Ishikawa (cell line): Measurements from ENCODE around the gene MAST4.

Experiments used
- CEBPB ChIP-seq: IDR thresholded peaks from 2 replicates; pipeline ENCODE4 v1.6.1; 2012
- CREB1 ChIP-seq: IDR thresholded peaks from 2 replicates; pipeline ENCODE4 v1.6.1; 2012; ENCODE audit warnings: low read depth
- EGR1 ChIP-seq: IDR thresholded peaks from 2 replicates; pipeline ENCODE4 v1.6.1; 2012
- EP300 ChIP-seq: IDR thresholded peaks from 2 replicates; pipeline ENCODE4 v1.6.1; 2012; ENCODE audit warnings: borderline replicate concordance
- FOXM1 ChIP-seq: IDR thresholded peaks from 2 replicates; pipeline ENCODE4 v1.6.1; 2012; ENCODE audit warnings: low read depth, borderline replicate concordance
- MAX ChIP-seq: IDR thresholded peaks from 2 replicates; pipeline ENCODE4 v1.6.1; 2012
- NFIC ChIP-seq: IDR thresholded peaks from 2 replicates; pipeline ENCODE4 v1.6.1; 2012
- RAD21 ChIP-seq: IDR thresholded peaks from 2 replicates; pipeline ENCODE4 v1.6.1; 2012; ENCODE audit warnings: low read depth
- REST ChIP-seq: IDR thresholded peaks from 2 replicates; pipeline ENCODE4 v1.6.1; 2012; ENCODE audit warnings: low read depth, mild to moderate bottlenecking
- TAF1 ChIP-seq: IDR thresholded peaks from 2 replicates; pipeline ENCODE4 v1.6.1; 2012; ENCODE audit warnings: low read depth, mild to moderate bottlenecking
- TCF12 ChIP-seq: IDR thresholded peaks from 2 replicates; pipeline ENCODE4 v1.6.1; 2012; ENCODE audit warnings: low read depth
- TEAD4 ChIP-seq: IDR thresholded peaks from 2 replicates; pipeline ENCODE4 v1.6.1; 2012
- USF1 ChIP-seq: IDR thresholded peaks from 2 replicates; pipeline ENCODE4 v1.6.1; 2012
- YY1 ChIP-seq: IDR thresholded peaks from 2 replicates; pipeline ENCODE4 v1.6.1; 2012; ENCODE audit warnings: low read depth
- ZBTB7A ChIP-seq: IDR thresholded peaks from 2 replicates; pipeline ENCODE4 v1.6.1; 2012; ENCODE audit warnings: low read depth

MAST4 gene

GRCh38 chr5:66704790-66705425 lies 108.7 kb downstream of the MAST4 start:
- TF ChIP-seq USF1 (no peak), RAD21 (no peak), NFIC (no peak), CREB1 (no peak), TAF1 (no peak), TEAD4 (no peak)

- TF ChIP-seq TEAD4, result no peak
- TF ChIP-seq TCF12, result no peak
- TF ChIP-seq RAD21, result no peak
- no peak for TF ChIP-seq EGR1
- TF ChIP-seq CEBPB, result no peak
- TF ChIP-seq CREB1, result no peak
- TF ChIP-seq YY1, result no peak
- no peak for TF ChIP-seq TAF1
- TF ChIP-seq EP300, result no peak
- TF ChIP-seq REST, result no peak
- TF ChIP-seq FOXM1, result no peak
- TF ChIP-seq ZBTB7A, result no peak
- no peak for TF ChIP-seq USF1
- TF ChIP-seq MAX, result no peak
- no peak for TF ChIP-seq NFIC
Observed at GRCh38 chr5:66708368-66708767, 112.2 kb downstream of the MAST4 start.

GRCh38 chr5:66710557-66711088 lies 114.4 kb downstream of the MAST4 start:
- TF ChIP-seq EGR1 (no peak), REST (no peak), CEBPB (no peak), TCF12 (no peak), FOXM1 (no peak), EP300 (no peak), TEAD4 (no peak), YY1 (no peak), CREB1 (no peak), RAD21 (no peak), ZBTB7A (no peak), TAF1 (no peak), MAX (no peak), USF1 (no peak), NFIC (no peak)

GRCh38 chr5:66713998-66714397 lies 117.8 kb downstream of the MAST4 start:
- TF ChIP-seq EGR1 (no peak), USF1 (no peak), ZBTB7A (no peak), NFIC (no peak), YY1 (no peak), FOXM1 (no peak), REST (no peak), TEAD4 (no peak), CEBPB (no peak), MAX (no peak), TAF1 (no peak), RAD21 (no peak), TCF12 (no peak), EP300 (no peak)
